Measurements from ENCODE around the gene FETUB.
"Not testable (repeated sequence)": the region's sequence is repeated elsewhere in the genome, so short reads cannot be mapped to it uniquely, and the experiment has no call there.

Gene FETUB

GRCh38 chr3:186613637-186614265 lies 26.4 kb upstream of the FETUB start:
- no peak for FAIRE-seq

- no peak for FAIRE-seq
These were observed 26.0 kb upstream of the FETUB start for GRCh38 chr3:186614266-186614596.

DNA sequence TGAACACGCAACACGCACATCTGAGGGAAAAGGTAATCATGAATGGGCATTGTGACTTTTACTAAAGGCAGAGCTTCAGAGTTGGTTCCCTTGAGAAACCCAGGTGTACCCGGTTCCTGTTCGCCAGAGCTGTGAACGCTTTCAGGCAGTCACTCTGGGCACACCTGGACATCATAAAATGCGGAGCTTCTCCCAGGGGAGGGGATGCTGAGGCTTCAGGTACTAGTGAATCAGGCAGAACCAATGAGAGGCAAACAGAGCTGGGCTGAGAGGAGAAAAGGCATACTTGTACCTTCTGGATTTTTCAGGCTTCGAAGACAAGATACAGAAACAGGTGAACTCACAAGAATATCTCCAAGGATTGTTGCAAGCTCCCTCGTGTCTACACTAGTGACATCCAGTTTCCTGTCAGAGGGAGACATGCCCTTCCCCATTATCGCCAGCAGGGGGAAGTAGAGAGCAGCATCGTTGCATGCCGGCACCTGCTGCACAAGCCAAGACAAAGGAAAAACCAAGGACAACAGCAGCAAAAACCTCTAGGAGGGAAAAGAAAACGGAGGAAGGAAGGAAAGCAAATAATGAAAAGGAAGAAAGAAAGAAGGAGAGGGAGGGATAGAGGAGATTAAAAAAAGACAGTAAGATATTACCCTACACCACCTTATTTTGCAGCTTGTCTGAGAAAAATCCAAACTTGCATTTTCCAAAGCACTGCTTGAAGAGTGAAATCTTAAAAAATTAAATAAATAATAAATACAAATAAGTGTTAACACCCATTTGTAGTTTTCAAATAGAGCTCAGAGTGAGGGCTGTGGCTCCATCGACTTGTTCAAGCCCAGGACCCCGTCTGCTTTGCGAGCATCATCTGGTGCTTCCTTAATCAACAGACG lies 25.4 kb upstream of the FETUB start:
- FAIRE-seq = peak; percentile 6

DNA sequence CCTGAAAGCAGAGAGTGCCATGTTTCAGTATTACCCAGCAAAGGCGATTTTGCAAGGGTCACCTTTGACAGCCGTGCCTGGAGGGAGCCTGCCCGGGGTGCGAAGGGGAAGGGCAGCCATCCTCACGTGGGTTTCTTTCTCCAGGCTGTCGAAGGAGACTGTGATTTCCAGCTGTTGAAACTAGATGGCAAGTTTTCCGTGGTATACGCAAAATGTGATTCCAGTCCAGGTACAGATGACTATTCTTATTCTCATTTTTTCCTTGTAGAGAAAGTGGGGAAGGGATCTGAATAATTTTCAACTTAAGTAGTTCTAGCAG lies 23.9 kb upstream of the FETUB start:
- FAIRE-seq = no peak

DNA sequence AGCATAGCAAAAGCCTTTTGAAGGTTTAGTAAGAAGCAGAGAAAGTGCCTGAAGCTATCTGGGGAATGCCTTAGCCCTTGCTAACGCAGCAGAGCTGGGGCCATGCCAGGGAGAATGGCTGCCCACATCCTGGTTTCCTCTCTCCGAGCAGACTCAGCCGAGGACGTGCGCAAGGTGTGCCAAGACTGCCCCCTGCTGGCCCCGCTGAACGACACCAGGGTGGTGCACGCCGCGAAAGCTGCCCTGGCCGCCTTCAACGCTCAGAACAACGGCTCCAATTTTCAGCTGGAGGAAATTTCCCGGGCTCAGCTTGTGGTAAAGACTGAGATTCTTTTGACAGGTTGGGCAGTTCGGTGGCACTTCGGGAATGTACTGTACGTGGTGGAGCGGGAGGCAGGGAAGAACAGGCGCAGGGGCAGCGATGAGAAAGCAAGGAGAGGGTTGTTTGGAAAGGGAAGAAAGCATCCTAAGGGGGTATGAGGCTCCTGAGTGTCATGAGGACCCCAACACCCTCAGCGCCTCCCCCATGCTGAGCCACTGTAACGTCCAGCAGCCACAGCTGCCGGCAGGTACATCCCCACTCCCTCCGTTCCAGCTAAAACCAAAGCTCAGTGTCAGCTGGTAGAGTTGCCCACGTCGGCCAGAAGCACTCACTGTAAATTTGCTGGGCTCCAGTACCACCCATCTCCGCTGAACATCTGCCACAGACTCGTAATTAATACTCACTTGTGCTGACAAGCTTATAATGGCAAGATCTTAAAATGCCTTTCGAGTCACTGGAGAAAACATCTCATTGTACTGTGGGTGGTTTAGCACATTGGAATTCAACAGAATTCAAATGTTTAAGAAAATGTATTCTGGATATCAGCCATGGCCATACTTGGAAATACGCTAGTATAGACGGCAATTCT lies 22.9 kb upstream of the FETUB start:
- no peak for FAIRE-seq

DNA sequence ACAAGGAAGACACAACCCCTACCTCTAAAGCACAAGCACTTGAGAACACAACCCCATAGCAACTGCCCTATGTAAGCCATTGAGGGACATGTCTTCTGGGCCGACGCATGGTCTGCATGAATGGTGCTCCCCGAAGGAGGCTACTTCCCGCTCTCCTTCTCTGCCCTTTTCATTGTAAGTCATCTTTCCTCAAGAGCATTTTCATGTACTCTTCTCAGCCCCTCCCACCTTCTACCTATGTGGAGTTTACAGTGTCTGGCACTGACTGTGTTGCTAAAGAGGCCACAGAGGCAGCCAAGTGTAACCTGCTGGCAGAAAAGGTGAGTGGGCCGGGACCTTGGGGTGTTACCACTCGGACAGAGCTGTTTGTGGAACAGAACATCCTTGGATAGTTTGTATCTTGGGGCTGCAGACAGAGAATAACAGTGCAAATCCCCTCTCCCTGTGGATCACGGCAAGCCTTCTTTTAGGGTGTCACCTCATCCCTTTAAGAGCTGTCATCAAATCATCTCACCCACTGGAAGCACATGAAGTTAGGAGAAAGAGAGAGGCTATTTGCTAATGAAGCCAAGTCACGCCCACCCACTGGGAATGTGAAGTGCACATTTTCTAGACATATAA lies 21.8 kb upstream of the FETUB start:
- no peak for FAIRE-seq

GRCh38 chr3:186619787-186620212 lies 20.4 kb upstream of the FETUB start:
- no peak for FAIRE-seq

DNA sequence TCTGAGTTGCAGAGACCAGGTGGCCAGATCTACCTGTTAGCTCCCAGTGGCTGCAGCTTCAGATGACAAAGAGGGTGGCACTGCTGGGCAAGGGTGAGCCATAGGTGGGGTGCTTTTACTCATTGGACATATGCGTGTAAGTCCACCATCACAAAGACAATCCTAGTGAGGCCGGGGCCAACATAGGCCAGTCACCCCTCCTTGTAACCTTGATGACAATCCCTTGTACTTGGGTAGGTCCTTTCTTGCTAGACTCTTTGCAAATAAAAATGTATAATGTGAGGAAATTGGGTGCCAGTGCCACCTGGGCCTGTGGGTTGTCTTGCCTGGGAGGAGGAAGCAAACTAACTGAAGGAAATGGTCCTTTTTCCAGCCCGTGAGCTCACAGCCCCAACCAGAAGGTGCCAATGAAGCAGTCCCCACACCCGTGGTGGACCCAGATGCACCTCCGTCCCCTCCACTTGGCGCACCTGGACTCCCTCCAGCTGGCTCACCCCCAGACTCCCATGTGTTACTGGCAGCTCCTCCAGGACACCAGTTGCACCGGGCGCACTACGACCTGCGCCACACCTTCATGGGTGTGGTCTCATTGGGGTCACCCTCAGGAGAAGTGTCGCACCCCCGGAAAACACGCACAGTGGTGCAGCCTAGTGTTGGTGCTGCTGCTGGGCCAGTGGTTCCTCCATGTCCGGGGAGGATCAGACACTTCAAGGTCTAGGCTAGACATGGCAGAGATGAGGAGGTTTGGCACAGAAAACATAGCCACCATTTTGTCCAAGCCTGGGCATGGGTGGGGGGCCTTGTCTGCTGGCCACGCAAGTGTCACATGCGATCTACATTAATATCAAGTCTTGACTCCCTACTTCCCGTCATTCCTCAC lies 19.7 kb upstream of the FETUB start:
- no peak for FAIRE-seq

GRCh38 chr3:186621894-186622650 lies 18.1 kb upstream of the FETUB start:
- FAIRE-seq = no peak

- no peak for FAIRE-seq
These were observed 17.4 kb upstream of the FETUB start for GRCh38 chr3:186622651-186623310.

DNA sequence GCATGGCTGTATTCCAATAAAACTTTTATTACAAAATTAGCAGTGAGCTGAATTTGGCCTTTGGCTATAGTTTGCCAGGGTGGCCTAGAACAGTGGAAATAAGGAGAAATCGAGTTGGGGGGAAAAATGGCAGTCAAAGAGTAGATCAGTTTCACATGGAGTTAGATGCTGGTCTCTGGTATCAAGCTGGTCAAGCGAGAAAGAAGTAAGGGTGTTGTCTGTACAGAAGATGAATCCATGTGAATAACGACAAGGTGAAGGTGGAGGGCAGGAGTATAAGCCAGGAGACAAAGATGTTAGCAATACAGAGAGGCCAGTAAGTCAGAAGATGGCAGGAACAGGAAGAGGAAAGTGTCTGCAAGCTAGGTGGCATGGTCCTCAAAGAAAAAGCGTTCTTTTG lies 15.6 kb upstream of the FETUB start:
- no peak for FAIRE-seq

- FAIRE-seq = no peak
These were observed 14.6 kb upstream of the FETUB start for GRCh38 chr3:186625600-186626042.

GRCh38 chr3:186626254-186626847 lies 13.8 kb upstream of the FETUB start:
- FAIRE-seq = no peak

DNA sequence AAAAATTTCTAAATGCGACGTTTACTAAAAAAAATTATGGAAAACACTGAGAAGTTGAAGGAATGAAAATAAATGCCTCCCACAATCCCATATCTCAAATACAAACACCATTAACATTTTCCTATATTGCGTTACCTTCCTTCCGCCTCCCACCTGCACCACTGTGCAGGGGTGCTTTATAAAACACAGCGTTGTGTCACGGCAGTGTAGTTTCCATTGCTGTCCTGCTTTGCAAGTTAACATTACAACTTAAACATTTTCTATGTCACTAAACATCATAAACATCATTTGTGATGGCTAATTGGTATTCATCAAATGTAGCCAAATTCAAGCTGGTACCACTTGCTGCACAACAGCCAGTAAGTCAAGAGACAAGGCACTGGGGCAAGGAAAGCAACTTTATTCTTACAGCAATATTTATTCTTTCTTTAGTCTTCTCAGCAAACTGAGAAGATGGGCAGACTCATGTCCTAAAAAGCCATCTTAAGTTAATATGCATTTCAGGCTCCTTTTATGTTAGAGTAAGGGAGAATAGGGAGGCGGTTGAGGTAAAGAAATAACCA lies 12.3 kb upstream of the FETUB start:
- no peak for FAIRE-seq

DNA sequence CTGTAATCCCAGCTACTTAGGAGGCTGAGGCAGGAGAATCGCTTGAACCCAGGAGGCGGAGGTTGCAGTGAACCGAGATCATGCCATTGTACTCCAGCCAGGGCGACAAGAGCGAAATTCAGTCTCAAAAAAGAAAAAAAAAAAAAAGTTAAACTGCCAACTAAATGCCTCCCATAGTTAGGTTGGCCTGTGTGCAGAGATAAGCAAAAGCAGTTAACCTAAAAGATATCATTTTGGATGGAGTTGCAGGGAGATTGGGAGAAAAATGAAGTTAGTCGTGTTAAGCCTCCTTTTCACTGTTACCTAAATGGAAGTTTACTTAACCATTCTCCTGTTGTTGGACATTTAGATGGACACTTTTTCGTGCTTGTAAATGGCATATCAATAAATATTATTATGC lies 11.4 kb upstream of the FETUB start:
- FAIRE-seq = no peak

- no peak for FAIRE-seq
These were observed 9.1 kb upstream of the FETUB start for GRCh38 chr3:186630950-186631641.

DNA sequence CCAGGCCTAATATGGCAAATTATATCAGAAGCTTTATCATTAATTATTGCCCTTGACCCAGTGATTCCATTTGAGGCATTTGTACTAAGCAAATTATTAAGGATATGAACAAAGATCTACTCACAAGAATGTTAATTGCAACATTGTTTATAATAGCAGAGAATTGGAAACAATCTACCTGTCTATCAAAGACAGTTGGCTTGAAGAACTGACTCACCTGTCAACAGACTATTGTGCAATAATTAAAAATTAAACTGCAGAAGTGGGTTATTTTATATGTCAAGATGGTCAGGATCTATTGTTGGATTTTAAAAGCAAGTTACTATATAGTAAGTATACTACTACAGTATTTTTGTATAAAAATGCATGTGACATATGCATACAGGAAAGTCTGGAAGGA lies 6.7 kb upstream of the FETUB start:
- FAIRE-seq = no peak

- not testable (repeated sequence) for FAIRE-seq
These were observed 6.0 kb upstream of the FETUB start for GRCh38 chr3:186634207-186634606.

- no peak for FAIRE-seq
These were observed 4.7 kb upstream of the FETUB start for GRCh38 chr3:186635532-186635931.
